Measurements from ENCODE around the gene GFPT2. TPM values are rescaled to one million over a fixed set of nuclear protein-coding genes. Genes with fewer than 3 reads are reported as not detected.

The GFPT2 gene
- 0.13 and 0.38 TPM in 2 replicates for total RNA-seq

GRCh38 chr5:180353048-180353979 lies at the start of gene GFPT2:
GFPT2 (minus strand) TSS chr5:180353336; CDS start chr5:180353217, 119 bp downstream.
- DNase-seq (ENCODE audit: low read depth in 2 of 2), result peak; percentile 32 to 74

GRCh38 chr5:180402716-180403115 lies 49.6 kb upstream of the GFPT2 start:
- DNase-seq (ENCODE audit: low read depth in 2 of 2), result no peak

- no peak for DNase-seq (ENCODE audit: low read depth in 2 of 2)
Measured at GRCh38 chr5:180401229-180401907, 48.2 kb upstream of the GFPT2 start.

- no peak for DNase-seq (ENCODE audit: low read depth in 2 of 2)
Measured at GRCh38 chr5:180400416-180400815, 47.3 kb upstream of the GFPT2 start.

- DNase-seq (ENCODE audit: low read depth in 2 of 2), result no peak
Measured at GRCh38 chr5:180399401-180400215, 46.5 kb upstream of the GFPT2 start.

- DNase-seq (ENCODE audit: low read depth in 2 of 2), result no peak
Measured at GRCh38 chr5:180396926-180397325, 43.8 kb upstream of the GFPT2 start.

- no peak for DNase-seq (ENCODE audit: low read depth in 2 of 2)
Measured at GRCh38 chr5:180395540-180396274, 42.6 kb upstream of the GFPT2 start.

GRCh38 chr5:180394031-180394636 lies 41.0 kb upstream of the GFPT2 start:
- DNase-seq (ENCODE audit: low read depth in 2 of 2), result no peak

- DNase-seq (ENCODE audit: low read depth in 2 of 2), result no peak
Measured at GRCh38 chr5:180391276-180391675, 38.1 kb upstream of the GFPT2 start.

- no peak for DNase-seq (ENCODE audit: low read depth in 2 of 2)
Measured at GRCh38 chr5:180390441-180391190, 37.5 kb upstream of the GFPT2 start.

GRCh38 chr5:180389252-180390101 lies 36.3 kb upstream of the GFPT2 start:
- no peak for DNase-seq (ENCODE audit: low read depth in 2 of 2)

- DNase-seq (ENCODE audit: low read depth in 2 of 2), result no peak
Measured at GRCh38 chr5:180387798-180388197, 34.7 kb upstream of the GFPT2 start.

GRCh38 chr5:180382926-180383325 lies 29.8 kb upstream of the GFPT2 start:
- DNase-seq (ENCODE audit: low read depth in 2 of 2), result no peak

- no peak for DNase-seq (ENCODE audit: low read depth in 2 of 2)
Measured at GRCh38 chr5:180381851-180382480, 28.8 kb upstream of the GFPT2 start.

GRCh38 chr5:180381428-180381827 lies 28.3 kb upstream of the GFPT2 start:
- no peak for DNase-seq (ENCODE audit: low read depth in 2 of 2)

GRCh38 chr5:180380856-180381255 lies 27.7 kb upstream of the GFPT2 start:
- DNase-seq (ENCODE audit: low read depth in 2 of 2), result no peak

- DNase-seq (ENCODE audit: low read depth in 2 of 2), result no peak
Measured at GRCh38 chr5:180380441-180380840, 27.3 kb upstream of the GFPT2 start.

GRCh38 chr5:180379355-180380070 lies 26.4 kb upstream of the GFPT2 start:
- DNase-seq (ENCODE audit: low read depth in 2 of 2), result no peak
